Retinal pigment epithelial cell (primary cell): ENCODE measurements around the gene IGSF6.
A peak's percentile ranks its signal among the peaks of the same experiment; 100 is the strongest.
"Not testable (repeated sequence)": the region's sequence is repeated elsewhere in the genome, so short reads cannot be mapped to it uniquely, and the experiment has no call there.

Experiments used
- DNase-seq: peaks from one replicate; pipeline ENCODE4 v3.0.0-alpha.2; 2010; ENCODE audit warnings: low read depth
- H3K4me3 ChIP-seq: 2 replicates; pipeline ENCODE4 v1.5.1; 2011; ENCODE audit warnings: mild to moderate bottlenecking, low read length, control low read depth, moderate library complexity
- CTCF ChIP-seq: conservative IDR thresholded peaks from 2 replicates; pipeline ENCODE4 v1.5.1; 2011; ENCODE audit warnings: low read depth, low read length, control low read depth, inconsistent platforms

Gene IGSF6

GRCh38 chr16:21608639-21609328 lies 43.6 kb downstream of the IGSF6 start:
- H3K4me3 ChIP-seq = no peak overlapping the region
- no peak for DNase-seq
- TF ChIP-seq CTCF = no peak

DNA sequence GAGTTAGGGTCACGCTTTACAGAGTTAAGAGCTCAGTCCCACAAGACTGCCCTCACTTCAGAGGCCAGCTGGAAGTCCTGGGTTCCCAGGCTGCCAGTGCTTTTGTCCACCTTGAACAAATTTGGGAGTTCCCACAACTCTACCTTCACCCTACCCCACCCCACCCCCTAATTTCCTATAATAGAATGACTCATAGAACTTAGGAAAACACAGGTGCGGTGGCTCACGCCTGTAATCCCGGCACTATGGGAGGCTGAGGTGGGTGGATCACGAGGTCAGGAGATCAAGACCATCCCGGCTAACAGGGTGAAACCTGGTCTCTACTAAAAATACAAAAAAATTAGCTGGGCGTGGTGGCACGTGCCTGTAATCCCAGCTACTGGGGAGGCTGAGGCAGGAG lies 46.6 kb downstream of the IGSF6 start:
- H3K4me3 ChIP-seq, DNase-seq: not testable (repeated sequence)

DNA sequence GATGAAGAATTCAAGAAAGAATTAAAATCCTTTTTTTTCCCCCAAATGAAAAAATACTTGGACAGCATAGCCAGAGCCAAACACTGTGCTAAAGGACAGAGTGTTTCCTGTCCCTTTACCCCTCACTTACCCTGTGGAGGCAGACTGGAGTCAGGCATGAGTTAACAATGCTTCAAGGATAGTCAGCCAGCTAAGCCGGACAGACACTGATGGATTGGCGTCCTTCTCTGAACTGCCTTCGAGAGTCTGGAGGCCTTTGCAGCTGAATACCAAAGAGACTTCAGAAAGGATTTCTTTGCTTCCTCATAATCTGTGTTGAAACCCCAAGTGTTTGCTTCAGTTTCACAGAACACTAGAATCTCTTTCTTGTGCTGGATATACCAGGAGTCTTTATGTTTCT lies 48.5 kb downstream of the IGSF6 start:
- H3K4me3 ChIP-seq = no peak overlapping the region
- peak; percentile 6 for TF ChIP-seq CTCF
- no peak for DNase-seq

GRCh38 chr16:21602785-21603184 lies 49.6 kb downstream of the IGSF6 start:
- DNase-seq = no peak
- no peak overlapping the region for H3K4me3 ChIP-seq
- TF ChIP-seq CTCF = no peak

- H3K4me3 ChIP-seq = peak overlapping the region; percentile 78
- peak; percentile 14 for DNase-seq
- TF ChIP-seq CTCF = no peak
Measured at GRCh38 chr16:21600031-21600773, 52.2 kb downstream of the IGSF6 start.

DNA sequence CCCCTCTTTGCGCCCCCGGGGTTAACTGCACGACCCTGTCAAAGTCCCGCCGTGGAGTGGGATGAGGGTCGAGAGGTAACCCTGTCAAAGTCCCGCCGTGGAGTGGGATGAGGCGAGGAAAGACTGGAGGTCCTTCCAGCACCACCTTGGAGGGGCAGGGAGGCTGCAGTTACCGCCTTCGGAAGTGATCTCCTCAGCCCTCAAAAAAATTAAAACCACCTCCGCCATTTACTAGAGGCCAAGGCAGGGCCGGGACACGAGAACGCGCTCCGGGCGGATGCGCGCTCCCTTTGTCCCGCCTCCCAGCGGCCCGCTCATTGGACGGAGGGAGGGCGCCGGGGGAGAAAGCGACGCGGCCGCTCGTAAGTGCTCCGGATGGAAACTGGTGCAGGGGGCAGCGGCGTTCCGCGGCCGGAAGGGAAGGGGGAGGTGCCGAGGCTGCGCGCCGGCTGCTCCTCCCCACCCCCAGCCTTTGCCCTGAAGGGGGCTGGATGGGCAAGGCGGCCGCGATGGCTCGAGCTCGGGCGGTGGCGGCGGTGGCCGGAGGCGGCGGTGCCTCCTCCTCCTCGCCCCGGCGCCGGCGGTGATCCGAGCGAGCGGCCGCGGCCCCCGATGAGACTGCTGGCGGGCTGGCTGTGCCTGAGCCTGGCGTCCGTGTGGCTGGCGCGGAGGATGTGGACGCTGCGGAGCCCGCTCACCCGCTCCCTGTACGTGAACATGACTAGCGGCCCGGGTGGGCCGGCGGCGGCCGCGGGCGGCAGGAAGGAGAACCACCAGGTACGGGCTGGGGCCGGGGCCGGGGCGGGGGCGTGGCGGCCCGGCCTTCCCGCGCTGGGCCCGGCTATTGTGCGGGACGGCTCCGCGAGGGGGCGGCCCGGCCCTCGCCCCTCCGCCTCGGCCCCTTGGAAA lies 53.0 kb downstream of the IGSF6 start, which contains the start of gene METTL9:
Gene METTL9, plus strand, starts transcription at position 456 of the 909 bp plus-strand sequence. Its CDS starts 157 bp downstream, at position 613.
- peak within 1 kb of the TSS; percentile 78 for H3K4me3 ChIP-seq
- peak; percentile 85 for DNase-seq
- no peak for TF ChIP-seq CTCF

- H3K4me3 ChIP-seq = peak overlapping the region; percentile 78
- no peak for TF ChIP-seq CTCF
- DNase-seq = no peak
Measured at GRCh38 chr16:21598701-21599121, 53.7 kb downstream of the IGSF6 start.
